Natural killer cell (primary cell): ENCODE results near the gene FREM3. TPM values are rescaled to one million over a fixed set of nuclear protein-coding genes. Genes with fewer than 3 reads are reported as not detected.

Source experiments
- ATAC-seq, 3 donors: fragments of 150-1000 bp in 2 of 3; fragments of 200-7000 bp in 1 of 3; cut with Tn5 transposase; 1 replicate in 1 of 3; 2 replicates in 2 of 3; pipeline ENCODE4 v1.10.0; 2021; ENCODE audit warnings: mild to moderate bottlenecking in 2 of 3, moderate library complexity in 2 of 3
- DNase-seq, 2 donors: peaks; one replicate each; pipeline versions ENCODE4 v3.0.0 to v3.0.0-alpha.2; 2013 to 2021; ENCODE audit warnings: mixed read lengths in 1 of 2
- H3K27ac ChIP-seq: one replicate; pipeline ENCODE4 v1.5.1; 2013; ENCODE audit warnings: mild to moderate bottlenecking, low read length
- H3K27me3 ChIP-seq: one replicate; pipeline ENCODE4 v1.6.1; 2013; ENCODE audit warnings: low read length; ENCODE audit not compliant: control insufficient read depth, insufficient read depth
- H3K36me3 ChIP-seq: one replicate; pipeline ENCODE4 v1.6.1; 2013; ENCODE audit warnings: low read length; ENCODE audit not compliant: control insufficient read depth, insufficient read depth
- H3K4me1 ChIP-seq: one replicate; pipeline ENCODE4 v1.6.1; 2013; ENCODE audit warnings: low read length; ENCODE audit not compliant: control insufficient read depth, insufficient read depth
- H3K4me3 ChIP-seq: one replicate; pipeline ENCODE4 v1.5.1; 2013; ENCODE audit warnings: low read length
- H3K9me3 ChIP-seq: one replicate; pipeline ENCODE4 v1.6.1; 2013; ENCODE audit warnings: low read length; ENCODE audit not compliant: control insufficient read depth, insufficient read depth
- H3K27ac Mint-ChIP-seq, 2 donors: one replicate each; pipeline ENCODE4 v1.8.0; 2022; ENCODE audit warnings: mild to moderate bottlenecking in 2 of 2, mixed read lengths in 2 of 2, moderate library complexity in 1 of 2
- H3K27me3 Mint-ChIP-seq, 2 donors: one replicate each; pipeline ENCODE4 v1.8.0; 2022; ENCODE audit warnings: low read depth in 2 of 2, mixed read lengths in 2 of 2
- H3K36me3 Mint-ChIP-seq: one replicate; pipeline ENCODE4 v1.8.0; 2022; ENCODE audit warnings: mixed read lengths
- H3K4me1 Mint-ChIP-seq, 2 donors: one replicate each; pipeline ENCODE4 v1.8.0; 2022; ENCODE audit warnings: mixed read lengths in 2 of 2
- H3K4me3 Mint-ChIP-seq: one replicate; pipeline ENCODE4 v1.8.0; 2022; ENCODE audit warnings: mild to moderate bottlenecking, moderate library complexity, mixed read lengths
- H3K9me3 Mint-ChIP-seq, 2 donors: one replicate each; pipeline ENCODE4 v1.8.0; 2022; ENCODE audit warnings: mixed read lengths in 2 of 2
- WGBS: methylation state at CpG from one replicate; pipeline ENCODE4 v1.1.7; 2013; ENCODE audit warnings: missing lambda C conversion rate; ENCODE audit not compliant: insufficient coverage; 5-methylcytosine and 5-hydroxymethylcytosine counted together
- intact Hi-C: fragments of 100-400 bp; cut with micrococcal nuclease; formaldehyde crosslinking; loops from one replicate; pipeline ENCODE4 v1.14.2; 2022
- total RNA-seq, 4 donors: library from RNA; stranded (reverse); fragments of 120-200 nt in 1 of 4; gene quantifications; one replicate each; pipeline versions ENCODE4 v1.2.3 to v1.2.4, GENCODE V29; 2013 to 2022
- TF ChIP-seq, protein P1 (sequence below): fragments of 200-600 bp; IDR thresholded peaks from one replicate; pipeline ENCODE4 v1.8.0; 2022; ENCODE audit warnings: antibody characterized with exemption

The FREM3 gene
- total RNA-seq, 3 donors from 2014 or later (not counting 1 experiment from before 2014, with no cell fraction given), result 0.07 TPM; not detected in 2

GRCh38 chr4:143626134-143626911 lies 74.2 kb downstream of the FREM3 start:
- no peaks in the 10 kb centered on the region for H3K27me3 ChIP-seq
- intact Hi-C loops, result no loop called here
- TF ChIP-seq, protein P1, sequence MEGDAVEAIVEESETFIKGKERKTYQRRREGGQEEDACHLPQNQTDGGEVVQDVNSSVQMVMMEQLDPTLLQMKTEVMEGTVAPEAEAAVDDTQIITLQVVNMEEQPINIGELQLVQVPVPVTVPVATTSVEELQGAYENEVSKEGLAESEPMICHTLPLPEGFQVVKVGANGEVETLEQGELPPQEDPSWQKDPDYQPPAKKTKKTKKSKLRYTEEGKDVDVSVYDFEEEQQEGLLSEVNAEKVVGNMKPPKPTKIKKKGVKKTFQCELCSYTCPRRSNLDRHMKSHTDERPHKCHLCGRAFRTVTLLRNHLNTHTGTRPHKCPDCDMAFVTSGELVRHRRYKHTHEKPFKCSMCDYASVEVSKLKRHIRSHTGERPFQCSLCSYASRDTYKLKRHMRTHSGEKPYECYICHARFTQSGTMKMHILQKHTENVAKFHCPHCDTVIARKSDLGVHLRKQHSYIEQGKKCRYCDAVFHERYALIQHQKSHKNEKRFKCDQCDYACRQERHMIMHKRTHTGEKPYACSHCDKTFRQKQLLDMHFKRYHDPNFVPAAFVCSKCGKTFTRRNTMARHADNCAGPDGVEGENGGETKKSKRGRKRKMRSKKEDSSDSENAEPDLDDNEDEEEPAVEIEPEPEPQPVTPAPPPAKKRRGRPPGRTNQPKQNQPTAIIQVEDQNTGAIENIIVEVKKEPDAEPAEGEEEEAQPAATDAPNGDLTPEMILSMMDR, result no peak
- no peaks in the 10 kb centered on the region for H3K9me3 ChIP-seq
- Mint-ChIP-seq H3K27me3 (peaks cover 0 to 4% of the 10 kb centered on the region in 2 donors), H3K4me3 (no peak overlapping the region), H3K36me3 (no peaks in the 10 kb centered on the region), H3K27ac (no peak overlapping the region), H3K9me3 (no peaks in the 10 kb centered on the region), H3K4me1 (no peaks in the 10 kb centered on the region)
- H3K36me3 ChIP-seq, result no peaks in the 10 kb centered on the region
- ATAC-seq (no peak), DNase-seq (no peak)
- H3K27ac ChIP-seq, result no peak overlapping the region
- H3K4me3 ChIP-seq, result no peak overlapping the region
- WGBS, result 81% methylated on average over 3 of the region's 5 CpGs
- H3K4me1 ChIP-seq, result no peaks in the 10 kb centered on the region

DNA sequence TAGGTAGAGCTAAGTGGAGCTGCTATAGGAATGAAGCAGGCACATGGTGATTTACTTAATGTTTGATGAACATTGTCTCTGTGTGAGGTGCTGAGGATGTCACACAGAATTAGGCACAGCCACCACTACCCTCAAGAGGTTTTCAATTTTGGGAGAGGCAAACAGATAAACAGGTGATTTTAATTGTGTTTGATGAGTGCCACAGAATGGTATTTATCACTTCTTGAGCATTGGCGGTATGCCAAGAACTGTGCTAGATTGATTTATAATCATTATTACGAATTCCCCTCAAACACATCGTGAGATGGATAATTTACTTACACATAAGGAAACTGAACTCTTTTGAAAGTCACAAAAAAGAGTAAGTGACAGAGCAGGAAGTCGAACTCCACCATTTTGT lies 74.8 kb downstream of the FREM3 start:
- H3K36me3 ChIP-seq, result no peaks in the 10 kb centered on the region
- ATAC-seq, result no peak
- no peak overlapping the region for H3K27ac ChIP-seq
- Mint-ChIP-seq H3K9me3 (no peaks in the 10 kb centered on the region), H3K36me3 (no peaks in the 10 kb centered on the region), H3K27me3 (peaks cover 0 to 4% of the 10 kb centered on the region in 2 donors), H3K27ac (no peak overlapping the region), H3K4me1 (no peaks in the 10 kb centered on the region), H3K4me3 (no peak overlapping the region)
- H3K9me3 ChIP-seq, result no peaks in the 10 kb centered on the region
- H3K27me3 ChIP-seq, result no peaks in the 10 kb centered on the region
- TF ChIP-seq, protein P1, result no peak
- WGBS, result 93% methylated on average over 4 of the region's 4 CpGs
- DNase-seq, result no peak
- H3K4me3 ChIP-seq, result no peak overlapping the region
- intact Hi-C loops, result no loop called here
- no peaks in the 10 kb centered on the region for H3K4me1 ChIP-seq

- H3K9me3 ChIP-seq, result no peaks in the 10 kb centered on the region
- H3K27ac Mint-ChIP-seq, result no peak overlapping the region
- ATAC-seq (no peak), DNase-seq (no peak)
- H3K36me3 ChIP-seq, result no peaks in the 10 kb centered on the region
- TF ChIP-seq, protein P1, result no peak
- peaks cover 0 to 4% of the 10 kb centered on the region in 2 donors for H3K27me3 Mint-ChIP-seq
- H3K36me3 Mint-ChIP-seq, result no peaks in the 10 kb centered on the region
- H3K4me1 ChIP-seq, result no peaks in the 10 kb centered on the region
- H3K4me1 Mint-ChIP-seq, result no peaks in the 10 kb centered on the region
- no peak overlapping the region for H3K4me3 ChIP-seq
- 57% methylated on average over 1 of the region's 3 CpGs for WGBS
- H3K27ac ChIP-seq, result no peak overlapping the region
- no peaks in the 10 kb centered on the region for H3K9me3 Mint-ChIP-seq
- intact Hi-C loops, result no loop called here
- H3K4me3 Mint-ChIP-seq, result no peak overlapping the region
- H3K27me3 ChIP-seq, result no peaks in the 10 kb centered on the region
Observed at GRCh38 chr4:143623896-143624295, 76.6 kb downstream of the FREM3 start.

- Mint-ChIP-seq H3K36me3 (no peaks in the 10 kb centered on the region), H3K4me1 (no peaks in the 10 kb centered on the region), H3K27ac (no peak overlapping the region), H3K4me3 (no peak overlapping the region), H3K9me3 (no peaks in the 10 kb centered on the region), H3K27me3 (peaks cover 0 to 6% of the 10 kb centered on the region in 2 donors)
- TF ChIP-seq, protein P1, result no peak
- H3K9me3 ChIP-seq, result no peaks in the 10 kb centered on the region
- H3K4me1 ChIP-seq, result no peaks in the 10 kb centered on the region
- no peak for ATAC-seq
- H3K36me3 ChIP-seq, result no peaks in the 10 kb centered on the region
- no peak overlapping the region for H3K27ac ChIP-seq
- 65% methylated on average over 1 of the region's 1 CpG for WGBS
- H3K27me3 ChIP-seq, result no peaks in the 10 kb centered on the region
- no peak overlapping the region for H3K4me3 ChIP-seq
- intact Hi-C loops, result no loop called here
- no peak for DNase-seq
Observed at GRCh38 chr4:143618811-143619210, 81.7 kb downstream of the FREM3 start.
